ENCODE results near the gene WWTR1. TPM values are rescaled to one million over a fixed set of nuclear protein-coding genes. Genes with fewer than 3 reads are reported as not detected.

Gene WWTR1
- total RNA-seq, 1 experiment from 2014 or later = 79.7 TPM

DNA sequence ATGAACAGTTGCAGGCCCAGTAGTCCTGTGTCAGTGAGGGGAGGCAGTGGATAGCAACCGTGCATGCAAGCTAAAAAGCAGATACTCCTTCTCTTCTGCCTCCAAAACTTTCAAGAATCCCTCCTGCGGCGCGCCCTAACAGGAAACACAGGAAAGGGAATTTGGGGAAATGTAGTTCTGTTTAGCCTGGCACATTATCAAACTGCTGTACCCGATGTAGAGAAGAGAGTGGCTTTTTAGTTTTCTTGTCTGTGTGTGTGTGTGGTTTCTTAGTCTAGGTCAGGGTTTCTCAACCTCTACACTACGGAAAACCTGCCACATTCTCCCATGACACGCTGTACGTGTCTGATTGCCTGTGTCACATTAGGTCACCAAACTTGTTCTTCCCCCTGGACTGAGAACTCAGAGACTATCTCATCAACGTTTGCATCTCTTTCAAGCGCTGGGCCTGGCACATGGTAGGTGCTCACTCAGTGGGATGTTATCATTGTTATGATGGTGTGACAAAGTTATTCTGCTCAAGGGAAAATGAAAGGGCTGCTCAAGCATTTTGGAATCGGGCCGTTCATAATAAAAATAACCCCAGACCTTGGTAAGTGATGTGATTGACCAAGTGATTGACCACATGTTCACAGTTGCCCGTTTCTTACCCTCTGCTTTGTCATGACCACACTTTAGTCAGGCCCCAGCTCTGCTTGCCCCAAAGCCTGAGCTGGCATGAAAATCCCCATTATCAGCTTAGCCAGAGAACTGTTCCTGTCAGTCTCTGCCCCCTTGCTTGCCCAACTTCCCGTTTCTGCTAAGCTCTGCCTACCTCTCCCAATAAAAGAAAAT, 150.1 kb downstream of the WWTR1 start:
- Histone ChIP-seq H3K4me2 (ENCODE audit: low read length) (no peak overlapping the region), H3F3A (ENCODE audit: low read length, unreplicated experiment) (no peaks in the 10 kb centered on the region), H3K36me3 (ENCODE audit: low read depth, low read length) (no peaks in the 10 kb centered on the region), H3K9me2 (replicated peaks; ENCODE audit: low read length) (no peaks in the 10 kb centered on the region), H3K9me3 (ENCODE audit: low read length) (no peaks in the 10 kb centered on the region), H3K9ac (ENCODE audit: low read length) (no peak overlapping the region), H3K4me1 (ENCODE audit: insufficient read depth, low read length) (peaks cover 20% of the 10 kb centered on the region), H3K27me3 (ENCODE audit: low read length) (no peaks in the 10 kb centered on the region), H3K79me2 (ENCODE audit: low read length) (no peaks in the 10 kb centered on the region), H2AFZ (ENCODE audit: low read length) (no peak overlapping the region), H4K20me1 (ENCODE audit: low read length) (no peaks in the 10 kb centered on the region), H3K27ac (ENCODE audit: low read length) (no peak overlapping the region), H3K4me3 (ENCODE audit: low read length) (no peak overlapping the region)
- ChIA-PET CTCF (no interaction called here), POLR2A (ENCODE audit: unreplicated experiment) (no interaction called here)
- DNase-seq = no peak
- TF ChIP-seq EZH2 (IDR thresholded peaks at IDR 0.05; ENCODE audit: low read length, unreplicated experiment) (no peak), CTCF (conservative IDR thresholded peaks at IDR 0.05; ENCODE audit: low read depth, low read length) (no peak), EZH2phosphoT487 (IDR thresholded peaks at IDR 0.05; ENCODE audit: borderline replicate concordance, low read length) (no peak)
- intact Hi-C loops (cut with micrococcal nuclease) = no loop called here
- no TSS peak for BruUV-seq (replicated peaks)
- ATAC-seq = no peak

DNA sequence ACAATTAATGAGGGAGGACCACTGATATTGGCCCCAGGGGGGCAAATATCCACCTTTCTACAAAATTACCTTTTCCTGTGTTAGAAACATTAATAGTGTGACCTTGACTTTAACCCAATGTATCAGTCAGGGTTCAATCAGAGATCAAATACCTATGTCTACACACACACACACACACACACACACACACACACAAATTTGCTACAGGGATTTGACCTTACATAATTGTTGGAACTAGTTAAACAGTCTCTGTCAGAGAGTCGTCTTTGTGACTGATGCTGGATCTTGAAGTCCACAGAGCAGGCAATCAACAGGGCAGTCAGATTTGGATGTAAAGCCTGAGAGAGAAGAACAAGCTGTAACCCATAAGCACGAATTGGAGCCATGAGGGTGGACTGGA, 150.9 kb downstream of the WWTR1 start:
- intact Hi-C loops (cut with micrococcal nuclease) = no loop called here
- CTCF ChIA-PET = no interaction called here
- H3K9me3 ChIP-seq (ENCODE audit: low read length) = no peaks in the 10 kb centered on the region

More for the DNA sequence above, 150.9 kb downstream of the WWTR1 start:
- Histone ChIP-seq H3K9me2 (replicated peaks; ENCODE audit: low read length) (no peaks in the 10 kb centered on the region), H3K79me2 (ENCODE audit: low read length) (no peaks in the 10 kb centered on the region), H3K36me3 (ENCODE audit: low read depth, low read length) (no peaks in the 10 kb centered on the region), H3K4me2 (ENCODE audit: low read length) (peak overlapping the region; percentile 30), H4K20me1 (ENCODE audit: low read length) (no peaks in the 10 kb centered on the region), H3K27me3 (ENCODE audit: low read length) (no peaks in the 10 kb centered on the region), H3K4me3 (ENCODE audit: low read length) (no peak overlapping the region), H3K9ac (ENCODE audit: low read length) (no peak overlapping the region), H3F3A (ENCODE audit: low read length, unreplicated experiment) (no peaks in the 10 kb centered on the region), H2AFZ (ENCODE audit: low read length) (no peak overlapping the region), H3K4me1 (ENCODE audit: insufficient read depth, low read length) (peaks cover 20% of the 10 kb centered on the region), H3K27ac (ENCODE audit: low read length) (no peak overlapping the region)
- DNase-seq = no peak
- no TSS peak for BruUV-seq (replicated peaks)
- TF ChIP-seq EZH2phosphoT487 (IDR thresholded peaks at IDR 0.05; ENCODE audit: borderline replicate concordance, low read length) = no peak
- TF ChIP-seq EZH2 (IDR thresholded peaks at IDR 0.05; ENCODE audit: low read length, unreplicated experiment) = no peak
- no peak for TF ChIP-seq CTCF (conservative IDR thresholded peaks at IDR 0.05; ENCODE audit: low read depth, low read length)
- POLR2A ChIA-PET (ENCODE audit: unreplicated experiment) = no interaction called here
- no peak for ATAC-seq

Measured in PC-3 (cell line).